ENCODE results near the gene PPP1R14C.

Gene PPP1R14C

GRCh38 chr6:150169181-150169580, 26.3 kb downstream of the PPP1R14C start:
- no peak overlapping the region for H3K27ac ChIP-seq
- no peak for DNase-seq (ENCODE audit: low read depth, low spot score)

GRCh38 chr6:150169609-150170008, 26.8 kb downstream of the PPP1R14C start:
- no peak for DNase-seq (ENCODE audit: low read depth, low spot score)
- no peak for TF ChIP-seq FOXP2 (optimal IDR thresholded peaks at IDR 0.05; ENCODE audit: control extremely low read depth, extremely low read length, insufficient read depth)
- no peak for TF ChIP-seq EZH2 (IDR thresholded peaks at IDR 0.05)
- no peak for TF ChIP-seq POLR2AphosphoS5 (IDR thresholded peaks at IDR 0.05; ENCODE audit: borderline replicate concordance, low read depth, low read length)
- H3K27ac ChIP-seq = no peak overlapping the region
- no peaks in the 10 kb centered on the region for H3K9me3 ChIP-seq (ENCODE audit: low read depth, low read length)
- H3K4me3 ChIP-seq = no peak overlapping the region
- no peak overlapping the region for H3K9ac ChIP-seq (ENCODE audit: insufficient read length)
- no peaks in the 10 kb centered on the region for H3K36me3 ChIP-seq (ENCODE audit: insufficient read depth, low read length)

More at GRCh38 chr6:150169181-150169580, 26.3 kb downstream of the PPP1R14C start:
- Histone ChIP-seq H3K4me3 (no peak overlapping the region), H3K9me3 (ENCODE audit: low read depth, low read length) (no peaks in the 10 kb centered on the region), H3K9ac (ENCODE audit: insufficient read length) (no peak overlapping the region), H3K36me3 (ENCODE audit: insufficient read depth, low read length) (no peaks in the 10 kb centered on the region)
- TF ChIP-seq POLR2AphosphoS5 (IDR thresholded peaks at IDR 0.05; ENCODE audit: borderline replicate concordance, low read depth, low read length) = no peak
- no peak for TF ChIP-seq EZH2 (IDR thresholded peaks at IDR 0.05)
- no peak for TF ChIP-seq FOXP2 (optimal IDR thresholded peaks at IDR 0.05; ENCODE audit: control extremely low read depth, extremely low read length, insufficient read depth)

- Histone ChIP-seq H3K9me3 (ENCODE audit: low read depth, low read length) (no peaks in the 10 kb centered on the region), H3K36me3 (ENCODE audit: insufficient read depth, low read length) (no peaks in the 10 kb centered on the region), H3K9ac (ENCODE audit: insufficient read length) (no peak overlapping the region), H3K27ac (no peak overlapping the region), H3K4me3 (no peak overlapping the region)
- no peak for DNase-seq (ENCODE audit: low read depth, low spot score)
- no peak for TF ChIP-seq POLR2AphosphoS5 (IDR thresholded peaks at IDR 0.05; ENCODE audit: borderline replicate concordance, low read depth, low read length)
- TF ChIP-seq EZH2 (IDR thresholded peaks at IDR 0.05) = no peak
- TF ChIP-seq FOXP2 (optimal IDR thresholded peaks at IDR 0.05; ENCODE audit: control extremely low read depth, extremely low read length, insufficient read depth) = no peak
These were observed 30.1 kb downstream of the PPP1R14C start for GRCh38 chr6:150172929-150173328.

GRCh38 chr6:150175586-150176151, 32.8 kb downstream of the PPP1R14C start:
- H3K36me3 ChIP-seq (ENCODE audit: insufficient read depth, low read length) = no peaks in the 10 kb centered on the region
- TF ChIP-seq EZH2 (IDR thresholded peaks at IDR 0.05) (no peak), POLR2AphosphoS5 (IDR thresholded peaks at IDR 0.05; ENCODE audit: borderline replicate concordance, low read depth, low read length) (no peak), FOXP2 (optimal IDR thresholded peaks at IDR 0.05; ENCODE audit: control extremely low read depth, extremely low read length, insufficient read depth) (no peak)
- H3K9ac ChIP-seq (ENCODE audit: insufficient read length) = no peak overlapping the region
- no peak overlapping the region for H3K4me3 ChIP-seq
- no peak for DNase-seq (ENCODE audit: low read depth, low spot score)
- no peaks in the 10 kb centered on the region for H3K9me3 ChIP-seq (ENCODE audit: low read depth, low read length)
- no peak overlapping the region for H3K27ac ChIP-seq

- TF ChIP-seq EZH2 (IDR thresholded peaks at IDR 0.05) = no peak
- TF ChIP-seq FOXP2 (optimal IDR thresholded peaks at IDR 0.05; ENCODE audit: control extremely low read depth, extremely low read length, insufficient read depth) = no peak
- TF ChIP-seq POLR2AphosphoS5 (IDR thresholded peaks at IDR 0.05; ENCODE audit: borderline replicate concordance, low read depth, low read length) = no peak
- DNase-seq (ENCODE audit: low read depth, low spot score) = no peak
- no peak overlapping the region for H3K4me3 ChIP-seq
- H3K36me3 ChIP-seq (ENCODE audit: insufficient read depth, low read length) = no peaks in the 10 kb centered on the region
- no peak overlapping the region for H3K9ac ChIP-seq (ENCODE audit: insufficient read length)
- H3K9me3 ChIP-seq (ENCODE audit: low read depth, low read length) = no peaks in the 10 kb centered on the region
- H3K27ac ChIP-seq = no peak overlapping the region
These were observed 33.3 kb downstream of the PPP1R14C start for GRCh38 chr6:150176152-150176551.

GRCh38 chr6:150176659-150177058, 33.8 kb downstream of the PPP1R14C start:
- H3K4me3 ChIP-seq = no peak overlapping the region
- TF ChIP-seq FOXP2 (optimal IDR thresholded peaks at IDR 0.05; ENCODE audit: control extremely low read depth, extremely low read length, insufficient read depth) (no peak), EZH2 (IDR thresholded peaks at IDR 0.05) (no peak), POLR2AphosphoS5 (IDR thresholded peaks at IDR 0.05; ENCODE audit: borderline replicate concordance, low read depth, low read length) (no peak)
- no peak for DNase-seq (ENCODE audit: low read depth, low spot score)
- no peaks in the 10 kb centered on the region for H3K36me3 ChIP-seq (ENCODE audit: insufficient read depth, low read length)
- no peaks in the 10 kb centered on the region for H3K9me3 ChIP-seq (ENCODE audit: low read depth, low read length)
- no peak overlapping the region for H3K9ac ChIP-seq (ENCODE audit: insufficient read length)
- H3K27ac ChIP-seq = no peak overlapping the region

GRCh38 chr6:150177259-150177951, 34.6 kb downstream of the PPP1R14C start:
- Histone ChIP-seq H3K27ac (no peak overlapping the region), H3K9ac (ENCODE audit: insufficient read length) (no peak overlapping the region), H3K9me3 (ENCODE audit: low read depth, low read length) (no peaks in the 10 kb centered on the region), H3K36me3 (ENCODE audit: insufficient read depth, low read length) (no peaks in the 10 kb centered on the region), H3K4me3 (no peak overlapping the region)
- DNase-seq (ENCODE audit: low read depth, low spot score) = no peak
- TF ChIP-seq EZH2 (IDR thresholded peaks at IDR 0.05) (no peak), FOXP2 (optimal IDR thresholded peaks at IDR 0.05; ENCODE audit: control extremely low read depth, extremely low read length, insufficient read depth) (no peak), POLR2AphosphoS5 (IDR thresholded peaks at IDR 0.05; ENCODE audit: borderline replicate concordance, low read depth, low read length) (no peak)

- Histone ChIP-seq H3K27ac (no peak overlapping the region), H3K36me3 (ENCODE audit: insufficient read depth, low read length) (no peaks in the 10 kb centered on the region), H3K9ac (ENCODE audit: insufficient read length) (no peak overlapping the region), H3K9me3 (ENCODE audit: low read depth, low read length) (no peaks in the 10 kb centered on the region), H3K4me3 (no peak overlapping the region)
- no peak for DNase-seq (ENCODE audit: low read depth, low spot score)
- TF ChIP-seq FOXP2 (optimal IDR thresholded peaks at IDR 0.05; ENCODE audit: control extremely low read depth, extremely low read length, insufficient read depth) (no peak), EZH2 (IDR thresholded peaks at IDR 0.05) (no peak), POLR2AphosphoS5 (IDR thresholded peaks at IDR 0.05; ENCODE audit: borderline replicate concordance, low read depth, low read length) (no peak)
These were observed 35.2 kb downstream of the PPP1R14C start for GRCh38 chr6:150177952-150178520.

All from SK-N-MC (cell line).